GM13976 (cell line): ENCODE measurements around the gene PAXX.

Experiments
- DNase-seq: peaks from one replicate; pipeline ENCODE4 v3.0.0; 2012; ENCODE audit warnings: low spot score
- in situ Hi-C: fragments of 300-500 bp; cut with MboI; formaldehyde crosslinking; loops from one replicate; pipeline ENCODE4 v1.12.0; 2022; ENCODE audit warnings: low sequenced_read_pairs, mixed read lengths, inconsistent platforms; ENCODE audit not compliant: unreplicated experiment
- TF ChIP-seq, protein P1 (sequence below): IDR thresholded peaks from 2 replicates; pipeline ENCODE4 v1.5.1; 2012; ENCODE audit warnings: borderline replicate concordance, mild to moderate bottlenecking; ENCODE audit not compliant: insufficient read depth; ENCODE audit errors: extremely low read depth, missing control alignments, control extremely low read depth

PAXX gene

DNA sequence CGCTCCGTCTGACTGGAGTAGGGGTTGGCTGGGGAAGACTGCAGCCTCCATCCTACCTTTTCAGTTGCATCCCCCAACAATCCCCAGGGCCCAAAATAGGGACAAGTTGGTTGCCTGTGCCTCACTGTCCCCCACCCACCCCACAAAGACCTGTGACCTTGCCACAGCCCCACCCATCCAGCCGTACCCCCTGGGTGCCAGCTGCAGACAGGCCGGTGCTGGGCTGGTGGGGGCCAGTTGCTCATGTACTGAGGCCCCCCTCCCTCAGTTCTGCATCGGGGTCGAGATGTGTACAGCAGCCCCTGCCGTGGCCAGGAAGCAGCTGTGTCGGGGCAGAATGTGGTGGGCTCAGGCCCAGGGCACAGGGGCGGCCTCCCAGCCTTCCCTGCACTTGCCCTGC lies 9.1 kb upstream of the PAXX start:
- in situ Hi-C loops: no loop called here
- TF ChIP-seq, protein P1, sequence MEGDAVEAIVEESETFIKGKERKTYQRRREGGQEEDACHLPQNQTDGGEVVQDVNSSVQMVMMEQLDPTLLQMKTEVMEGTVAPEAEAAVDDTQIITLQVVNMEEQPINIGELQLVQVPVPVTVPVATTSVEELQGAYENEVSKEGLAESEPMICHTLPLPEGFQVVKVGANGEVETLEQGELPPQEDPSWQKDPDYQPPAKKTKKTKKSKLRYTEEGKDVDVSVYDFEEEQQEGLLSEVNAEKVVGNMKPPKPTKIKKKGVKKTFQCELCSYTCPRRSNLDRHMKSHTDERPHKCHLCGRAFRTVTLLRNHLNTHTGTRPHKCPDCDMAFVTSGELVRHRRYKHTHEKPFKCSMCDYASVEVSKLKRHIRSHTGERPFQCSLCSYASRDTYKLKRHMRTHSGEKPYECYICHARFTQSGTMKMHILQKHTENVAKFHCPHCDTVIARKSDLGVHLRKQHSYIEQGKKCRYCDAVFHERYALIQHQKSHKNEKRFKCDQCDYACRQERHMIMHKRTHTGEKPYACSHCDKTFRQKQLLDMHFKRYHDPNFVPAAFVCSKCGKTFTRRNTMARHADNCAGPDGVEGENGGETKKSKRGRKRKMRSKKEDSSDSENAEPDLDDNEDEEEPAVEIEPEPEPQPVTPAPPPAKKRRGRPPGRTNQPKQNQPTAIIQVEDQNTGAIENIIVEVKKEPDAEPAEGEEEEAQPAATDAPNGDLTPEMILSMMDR: no peak
- DNase-seq: no peak

DNA sequence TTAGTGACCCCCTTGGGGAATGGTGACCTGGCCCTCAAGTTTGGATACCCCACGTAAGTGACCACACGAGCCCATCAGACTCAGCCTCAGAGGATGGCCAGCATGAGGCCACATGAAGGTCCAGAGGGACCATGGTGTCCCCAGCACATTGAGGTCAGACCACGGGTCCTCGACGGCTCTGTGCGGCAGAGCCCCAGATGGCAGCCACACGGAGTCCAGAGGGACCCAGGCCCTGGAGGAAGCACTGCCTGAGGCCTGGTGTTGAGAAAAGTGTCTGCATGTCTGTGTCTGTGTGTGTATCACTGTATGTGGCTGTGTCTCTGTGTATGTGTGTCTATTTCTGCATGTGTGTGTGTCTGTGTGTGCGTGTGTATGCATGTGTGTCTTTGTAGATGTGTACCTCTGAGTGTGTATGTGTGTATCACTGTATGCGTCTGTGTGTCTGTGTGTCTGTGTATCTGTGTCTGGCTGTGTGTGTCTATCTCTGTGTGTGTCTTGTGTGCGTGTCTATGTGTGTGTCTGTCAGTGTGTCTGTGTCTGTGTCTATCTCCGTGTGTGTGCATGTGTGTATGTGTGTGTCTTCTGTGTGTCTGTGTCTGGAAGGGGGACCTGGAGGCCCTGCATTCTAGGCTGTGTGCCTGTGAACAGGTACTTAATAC lies 8.4 kb upstream of the PAXX start:
- in situ Hi-C loops: no loop called here
- DNase-seq: no peak
- TF ChIP-seq, protein P1: no peak

DNA sequence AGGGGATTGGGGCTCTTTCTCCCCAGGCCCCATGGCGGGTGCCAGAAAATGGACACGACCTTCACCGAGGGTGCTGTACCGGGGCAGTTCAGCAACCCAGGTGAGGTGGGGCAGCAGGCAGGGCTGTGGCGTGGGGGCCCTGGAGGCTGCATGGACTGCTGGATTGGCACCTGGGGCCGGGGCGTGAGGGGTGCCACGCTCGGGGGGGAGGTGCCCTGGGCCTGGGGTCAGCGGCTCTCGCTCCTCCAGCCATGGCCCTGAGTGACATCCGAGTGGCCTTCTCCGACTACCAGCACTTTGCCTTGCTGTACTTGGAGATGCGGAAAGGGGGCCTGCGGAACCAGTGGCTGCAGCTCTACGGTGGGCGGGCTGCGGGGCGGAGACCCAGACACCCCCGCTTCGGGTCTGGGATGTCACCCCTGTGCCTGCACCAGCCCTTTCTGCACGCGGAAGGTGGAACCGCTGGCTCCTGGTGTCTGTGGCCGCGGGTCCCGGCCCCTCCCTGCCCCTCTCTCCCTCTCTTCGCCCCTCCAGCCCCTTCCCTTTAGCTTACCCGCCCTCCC lies 7.7 kb upstream of the PAXX start:
- no peak for DNase-seq
- in situ Hi-C loops: no loop called here
- TF ChIP-seq, protein P1: no peak

DNA sequence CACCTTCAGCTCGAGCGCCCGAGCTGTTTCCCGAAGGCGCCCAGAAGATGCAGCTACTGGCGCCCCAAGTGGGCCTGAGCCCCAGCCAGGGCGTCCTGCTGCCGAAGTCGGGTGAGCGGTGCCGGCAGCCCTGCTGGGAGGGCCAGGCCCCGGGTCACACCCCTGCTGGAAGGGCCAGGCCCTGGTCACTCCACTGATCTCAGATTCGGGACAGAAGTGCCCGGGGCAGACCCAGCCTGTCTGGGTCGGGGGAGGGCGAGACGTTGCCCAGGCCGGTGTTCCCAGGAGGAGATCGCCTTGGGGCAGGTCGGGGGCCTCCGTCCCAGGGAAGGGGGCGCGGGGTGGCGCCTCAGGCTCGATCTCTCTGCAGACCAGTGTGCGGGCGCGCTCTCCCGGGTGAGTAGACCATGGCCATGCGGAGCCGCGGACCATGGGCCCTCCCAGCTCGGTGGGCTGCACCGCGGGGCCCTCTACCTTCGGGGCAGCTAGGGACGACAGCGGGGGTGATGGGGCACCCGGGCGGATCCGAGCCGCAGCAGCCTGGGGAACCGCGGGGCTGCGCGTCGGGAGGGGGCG lies 7.1 kb upstream of the PAXX start:
- TF ChIP-seq, protein P1: no peak
- no peak for DNase-seq
- in situ Hi-C loops: no loop called here

DNA sequence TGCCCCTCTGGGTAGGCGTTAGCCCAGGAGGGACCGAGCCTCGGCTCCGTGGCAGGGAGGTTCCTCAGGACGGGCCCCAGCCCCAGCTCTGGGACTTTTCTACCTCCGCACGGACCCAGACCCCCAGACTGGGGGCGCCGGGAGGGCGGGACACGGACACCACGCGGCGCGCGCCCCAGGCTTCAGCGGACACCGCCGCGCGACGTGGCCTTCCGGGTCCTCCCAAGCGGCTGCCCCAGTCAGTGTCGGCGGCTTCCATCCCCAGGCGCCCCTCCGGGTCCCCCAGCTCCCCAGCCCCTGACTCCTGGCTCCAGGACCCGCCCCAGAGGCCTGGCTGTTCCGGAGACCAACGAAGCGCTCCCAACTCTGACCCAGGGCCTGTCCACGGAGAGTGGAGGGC lies 6.4 kb upstream of the PAXX start:
- in situ Hi-C loops: no loop called here
- TF ChIP-seq, protein P1: no peak
- DNase-seq: no peak

DNA sequence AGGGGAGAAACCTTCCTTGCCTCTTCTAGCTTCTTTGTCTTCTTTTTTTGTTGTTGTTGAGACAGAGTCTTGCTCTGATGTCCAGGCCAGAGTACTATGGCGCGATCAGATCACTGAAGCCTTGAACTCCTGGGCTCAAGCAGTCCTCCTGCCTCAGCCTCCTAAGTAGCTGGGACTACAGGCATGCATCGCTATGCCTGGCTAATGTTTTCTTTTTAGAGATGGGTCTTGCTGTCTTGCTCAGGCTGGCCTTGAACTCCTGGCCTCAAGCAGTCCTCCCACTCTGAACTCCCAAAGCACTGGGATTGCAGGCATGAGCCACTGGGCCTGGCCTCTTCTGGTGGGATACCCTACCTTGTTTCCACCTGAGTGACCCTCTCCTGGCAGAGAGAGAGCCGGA lies 3.4 kb upstream of the PAXX start:
- TF ChIP-seq, protein P1: no peak
- in situ Hi-C loops: no loop called here
- no peak for DNase-seq
